Smooth muscle cell (in vitro differentiated cells): Measurements from ENCODE around the gene NWD2. TPM values are rescaled to one million over a fixed set of nuclear protein-coding genes. Genes with fewer than 3 reads are reported as not detected.

Source experiments
- DNase-seq: peaks from one replicate; lab custom pipeline; 2025; ENCODE audit not compliant: unreplicated experiment; lab: John Stamatoyannopoulos, UW
- H2AFZ ChIP-seq: fragments of 200-600 bp; sonication (generic); 2 replicates; pipeline ENCODE4 v1.6.0; 2016; ENCODE audit warnings: antibody characterized with exemption, low read depth, mild to moderate bottlenecking
- H3F3A ChIP-seq: fragments of 200-600 bp; sonication (generic); 2 replicates; pipeline ENCODE4 v1.6.0; 2017; ENCODE audit warnings: antibody characterized with exemption, low read depth
- H3K27ac ChIP-seq: fragments of 200-600 bp; sonication (generic); 2 replicates; pipeline ENCODE4 v1.5.1; 2016; ENCODE audit warnings: low read depth, mild to moderate bottlenecking
- H3K27me3 ChIP-seq: fragments of 200-600 bp; sonication (generic); 2 replicates; pipeline ENCODE4 v1.6.1; 2016; ENCODE audit warnings: low read depth, mild to moderate bottlenecking
- H3K36me3 ChIP-seq: fragments of 200-600 bp; sonication (generic); 2 replicates; pipeline ENCODE4 v1.5.1; 2016; ENCODE audit warnings: low read depth
- H3K4me1 ChIP-seq: fragments of 200-600 bp; sonication (generic); 2 replicates; pipeline ENCODE4 v1.5.1; 2016; ENCODE audit warnings: low read depth
- H3K4me2 ChIP-seq: fragments of 200-600 bp; sonication (generic); 2 replicates; pipeline ENCODE4 v1.6.0; 2016; ENCODE audit warnings: mild to moderate bottlenecking
- H3K4me3 ChIP-seq: fragments of 200-600 bp; sonication (generic); 2 replicates; pipeline ENCODE4 v1.5.1; 2016; ENCODE audit warnings: mild to moderate bottlenecking
- H3K79me2 ChIP-seq: fragments of 200-600 bp; sonication (generic); 2 replicates; pipeline ENCODE4 v1.6.0; 2016; ENCODE audit warnings: low read depth, mild to moderate bottlenecking
- H3K9ac ChIP-seq: fragments of 200-600 bp; sonication (generic); 2 replicates; pipeline ENCODE4 v1.6.0; 2016; ENCODE audit warnings: low read depth
- H3K9me3 ChIP-seq: fragments of 200-600 bp; sonication (generic); replicated peaks from 2 replicates; pipeline ENCODE4 v1.5.1; 2016; ENCODE audit warnings: low read depth
- H4K20me1 ChIP-seq: fragments of 200-600 bp; sonication (generic); 2 replicates; pipeline ENCODE4 v1.6.0; 2016; ENCODE audit warnings: low read depth
- WGBS: methylation state at CpG from one replicate; pipeline ENCODE4 v1.1.7; 2016; ENCODE audit warnings: low lambda C conversion rate; 5-methylcytosine and 5-hydroxymethylcytosine counted together
- polyA plus RNA-seq: library from polyadenylated mRNA; unstranded; fragments of >200 nt; fragmentation: Nextera tagmentation; extraction: Ambion mirVana; gene quantifications from 2 replicates; pipeline ENCODE4 v1.2.1, GENCODE V29; 2016
- total RNA-seq: library from RNA; depleted of rRNA; stranded (reverse); fragments of >200 nt; gene quantifications from 2 replicates; pipeline ENCODE4 v1.2.3, GENCODE V29; 2014
- TF ChIP-seq, protein P1 (sequence below): fragments of 200-600 bp; sonication (generic); IDR thresholded peaks from 2 replicates; pipeline ENCODE4 v1.5.1; 2017; ENCODE audit warnings: borderline replicate concordance, mild to moderate bottlenecking, antibody characterized with exemption; ENCODE audit not compliant: insufficient read depth, poor library complexity, severe bottlenecking

Gene NWD2
- total and polyA plus RNA-seq, 2 experiments from 2014 or later = not detected

DNA sequence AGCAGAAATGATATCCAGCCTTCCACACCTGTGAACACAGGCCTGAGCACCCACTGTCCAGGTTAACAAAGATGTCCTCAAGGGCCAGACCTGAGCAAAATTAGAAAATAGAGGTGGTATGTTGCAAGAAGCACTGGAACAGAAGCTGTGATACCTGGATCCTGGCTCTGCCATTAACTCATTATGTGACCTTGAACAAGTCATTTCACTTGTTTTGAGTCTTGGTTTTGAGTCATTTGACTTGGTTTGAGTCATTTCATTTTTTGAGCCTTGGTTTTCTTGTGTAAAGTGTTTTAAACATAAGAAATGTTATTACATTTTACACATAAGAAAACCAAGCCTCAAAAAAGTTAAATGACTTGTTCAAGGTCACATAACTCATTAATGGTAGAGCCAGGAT lies 2.9 kb upstream of the NWD2 start:
- H3K27ac ChIP-seq = no peak overlapping the region
- no peaks in the 10 kb centered on the region for H3K36me3 ChIP-seq
- no peak overlapping the region for H3K4me2 ChIP-seq
- no peak for DNase-seq
- no peak overlapping the region for H3K9ac ChIP-seq
- peaks cover 8% of the 10 kb centered on the region for H3K4me1 ChIP-seq
- H2AFZ ChIP-seq = no peak overlapping the region
- no peak overlapping the region for H3K4me3 ChIP-seq
- H4K20me1 ChIP-seq = no peaks in the 10 kb centered on the region
- no peaks in the 10 kb centered on the region for H3F3A ChIP-seq
- TF ChIP-seq, protein P1, sequence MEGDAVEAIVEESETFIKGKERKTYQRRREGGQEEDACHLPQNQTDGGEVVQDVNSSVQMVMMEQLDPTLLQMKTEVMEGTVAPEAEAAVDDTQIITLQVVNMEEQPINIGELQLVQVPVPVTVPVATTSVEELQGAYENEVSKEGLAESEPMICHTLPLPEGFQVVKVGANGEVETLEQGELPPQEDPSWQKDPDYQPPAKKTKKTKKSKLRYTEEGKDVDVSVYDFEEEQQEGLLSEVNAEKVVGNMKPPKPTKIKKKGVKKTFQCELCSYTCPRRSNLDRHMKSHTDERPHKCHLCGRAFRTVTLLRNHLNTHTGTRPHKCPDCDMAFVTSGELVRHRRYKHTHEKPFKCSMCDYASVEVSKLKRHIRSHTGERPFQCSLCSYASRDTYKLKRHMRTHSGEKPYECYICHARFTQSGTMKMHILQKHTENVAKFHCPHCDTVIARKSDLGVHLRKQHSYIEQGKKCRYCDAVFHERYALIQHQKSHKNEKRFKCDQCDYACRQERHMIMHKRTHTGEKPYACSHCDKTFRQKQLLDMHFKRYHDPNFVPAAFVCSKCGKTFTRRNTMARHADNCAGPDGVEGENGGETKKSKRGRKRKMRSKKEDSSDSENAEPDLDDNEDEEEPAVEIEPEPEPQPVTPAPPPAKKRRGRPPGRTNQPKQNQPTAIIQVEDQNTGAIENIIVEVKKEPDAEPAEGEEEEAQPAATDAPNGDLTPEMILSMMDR = no peak
- no peaks in the 10 kb centered on the region for H3K79me2 ChIP-seq
- no peaks in the 10 kb centered on the region for H3K9me3 ChIP-seq
- H3K27me3 ChIP-seq = peaks cover 83% of the 10 kb centered on the region

DNA sequence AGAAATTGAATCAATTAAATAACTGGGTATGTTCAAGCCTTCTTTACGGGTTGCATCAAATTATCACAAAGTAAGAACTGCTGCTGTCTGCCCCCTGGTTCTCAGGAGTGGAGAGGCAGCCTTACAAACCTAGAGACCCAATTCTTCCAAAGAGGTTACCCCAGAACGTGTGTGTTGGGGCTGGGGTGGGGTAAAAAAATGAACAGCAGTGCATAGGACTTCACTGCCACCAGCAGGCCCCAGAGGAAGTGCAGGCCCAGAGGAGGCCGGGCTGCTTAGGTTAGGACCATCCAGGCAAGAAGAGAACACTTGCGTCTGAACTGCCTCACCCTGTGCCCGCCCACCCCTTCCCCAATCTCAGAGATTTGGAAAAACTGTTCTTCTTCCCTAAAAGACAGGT lies 1.5 kb upstream of the NWD2 start:
- H3K9me3 ChIP-seq = no peaks in the 10 kb centered on the region
- no peak overlapping the region for H3K9ac ChIP-seq
- no peak overlapping the region for H3K4me2 ChIP-seq
- H3K36me3 ChIP-seq = no peaks in the 10 kb centered on the region
- H3F3A ChIP-seq = no peaks in the 10 kb centered on the region
- no peak overlapping the region for H3K4me3 ChIP-seq
- H4K20me1 ChIP-seq = no peaks in the 10 kb centered on the region
- WGBS = 37% methylated on average over 3 of the region's 5 CpGs
- DNase-seq = no peak
- TF ChIP-seq, protein P1 = no peak
- no peaks in the 10 kb centered on the region for H3K79me2 ChIP-seq
- H3K27ac ChIP-seq = no peak overlapping the region
- no peak overlapping the region for H2AFZ ChIP-seq
- H3K4me1 ChIP-seq = peaks cover 8% of the 10 kb centered on the region
- peaks cover 97% of the 10 kb centered on the region for H3K27me3 ChIP-seq

DNA sequence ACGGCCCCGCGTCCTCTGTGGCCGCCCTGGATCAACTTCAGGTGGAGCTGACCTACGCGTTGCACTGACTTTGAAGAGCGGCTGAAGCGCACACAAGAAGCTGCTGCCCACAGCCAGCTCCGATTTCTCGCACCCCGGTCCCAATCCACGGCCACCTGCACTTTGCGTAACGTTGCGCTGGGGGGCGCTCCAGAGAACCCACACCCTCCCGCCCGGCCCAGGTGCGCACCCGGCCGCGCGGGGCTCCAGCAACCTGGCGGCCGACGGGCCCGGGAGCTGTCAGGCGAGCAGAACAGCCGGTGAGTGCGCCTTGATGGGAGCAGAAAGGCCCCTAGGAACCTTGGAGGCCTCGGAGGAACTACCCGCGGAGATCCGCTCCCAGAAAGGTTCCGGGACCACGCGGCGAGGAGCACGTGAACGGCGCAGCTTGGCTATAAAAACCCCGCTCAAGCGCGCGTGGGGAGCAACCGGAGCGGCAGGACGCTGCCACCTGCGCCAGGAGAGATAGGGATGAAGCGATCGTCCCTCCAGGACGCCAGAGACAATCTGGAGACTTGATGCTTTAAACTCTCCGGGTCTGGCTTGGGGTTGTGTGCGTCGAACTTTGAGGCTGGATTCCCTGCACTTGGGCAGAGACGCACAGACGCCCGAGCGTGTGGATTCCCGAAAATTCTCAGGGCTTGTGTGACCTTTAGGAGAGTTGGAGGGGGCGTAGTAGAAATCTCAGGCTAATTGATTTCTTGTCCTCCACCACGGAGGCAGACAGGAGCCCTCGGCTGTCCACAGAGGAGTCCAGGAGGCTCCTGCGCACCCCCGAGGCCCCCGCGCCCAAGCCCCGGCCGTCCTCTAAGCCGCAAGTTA lies 591 bp upstream of the NWD2 start:
- Histone ChIP-seq H3K9ac (no peak overlapping the region), H3K9me3 (no peaks in the 10 kb centered on the region), H3K4me1 (peaks cover 8% of the 10 kb centered on the region), H3K4me2 (peak overlapping the region; percentile 84), H3K79me2 (no peaks in the 10 kb centered on the region), H2AFZ (no peak overlapping the region), H3K27me3 (peaks cover 100% of the 10 kb centered on the region), H3F3A (no peaks in the 10 kb centered on the region), H3K27ac (no peak overlapping the region), H3K4me3 (peak overlapping the region; percentile 51), H4K20me1 (no peaks in the 10 kb centered on the region), H3K36me3 (no peaks in the 10 kb centered on the region)
- TF ChIP-seq, protein P1 = no peak
- WGBS = 4% methylated on average over 69 of the region's 70 CpGs
- DNase-seq = no peak

DNA sequence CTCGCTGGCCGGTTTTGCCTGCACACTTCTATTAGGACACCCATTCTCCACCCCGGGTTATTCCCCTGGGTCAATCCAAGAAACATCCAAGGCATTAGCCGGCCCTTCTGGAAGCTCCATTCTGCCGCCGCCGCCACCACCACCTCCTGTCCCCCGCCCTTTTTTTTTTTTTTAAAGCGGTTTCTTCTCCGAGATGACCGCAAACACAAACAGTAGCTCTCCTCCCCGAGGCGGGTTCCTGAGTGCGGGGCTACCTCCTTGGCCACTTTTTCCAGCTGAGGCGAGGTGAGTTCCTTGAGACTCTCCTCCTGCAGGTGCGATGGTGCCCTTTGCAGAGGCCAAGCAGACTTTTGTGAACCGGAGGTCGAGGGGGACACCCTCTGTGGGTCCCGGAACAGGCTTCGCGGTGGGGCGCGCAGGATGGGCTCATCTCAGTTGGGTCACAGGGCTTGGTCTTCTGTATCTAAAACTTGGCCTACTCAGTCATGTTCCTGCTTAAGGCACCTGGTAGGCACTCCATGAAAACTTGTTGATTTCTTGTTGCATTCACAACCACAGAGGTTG lies 930 bp downstream of the NWD2 start:
- Histone ChIP-seq H3K4me2 (peak overlapping the region; percentile 84), H3K79me2 (no peaks in the 10 kb centered on the region), H4K20me1 (no peaks in the 10 kb centered on the region), H3K9me3 (no peaks in the 10 kb centered on the region), H2AFZ (no peak overlapping the region), H3K9ac (no peak overlapping the region), H3K36me3 (no peaks in the 10 kb centered on the region), H3K4me3 (peak overlapping the region; percentile 51), H3K27ac (no peak overlapping the region), H3K4me1 (peaks cover 8% of the 10 kb centered on the region), H3K27me3 (peaks cover 100% of the 10 kb centered on the region), H3F3A (no peaks in the 10 kb centered on the region)
- 10% methylated on average over 23 of the region's 23 CpGs for WGBS
- TF ChIP-seq, protein P1 = no peak
- DNase-seq = no peak
